H1 (cell line): ENCODE results near the gene NLRX1. TPM values are rescaled to one million over a fixed set of nuclear protein-coding genes. Genes with fewer than 3 reads are reported as not detected.

Source experiments
- CTCF ChIA-PET: fragments of 300-600 bp; sonication (Branson Sonifier 250); formaldehyde crosslinking; loops from one replicate; lab custom pipeline; 2021; ENCODE audit not compliant: partially characterized antibody; lab: Charles Lee
- POLR2A ChIA-PET: fragments of 300-600 bp; sonication (Branson Sonifier 250); formaldehyde crosslinking; loops from one replicate; lab custom pipeline; 2021; ENCODE audit warnings: inconsistent platforms; ENCODE audit not compliant: partially characterized antibody; lab: Charles Lee
- DNase-seq, 2 experiments: peaks; one replicate each; pipeline versions ENCODE4 v3.0.0 to v3.0.0-alpha.2; 2010 to 2022; ENCODE audit warnings: low spot score in 2 of 2, low read depth in 1 of 2, mixed read lengths in 1 of 2
- FAIRE-seq: peaks from 2 replicates; lab custom pipeline; 2011; peaks lifted over from hg19 to GRCh38; lab: Jason Lieb, UNC
- H2AFZ ChIP-seq: 2 replicates; pipeline ENCODE4 v1.8.1; 2012; ENCODE audit warnings: low read length, inconsistent platforms
- H2AK5ac ChIP-seq: 2 replicates; pipeline ENCODE4 v1.6.1; 2013; ENCODE audit warnings: low read depth, low read length
- H2BK120ac ChIP-seq: replicated peaks from 2 replicates; pipeline ENCODE3; 2013; ENCODE audit warnings: low read depth, low read length, inconsistent platforms
- H2BK12ac ChIP-seq: 2 replicates; pipeline ENCODE4 v1.6.1; 2013; ENCODE audit warnings: low read depth, low read length
- H2BK15ac ChIP-seq: 2 replicates; pipeline ENCODE4 v1.6.1; 2013; ENCODE audit warnings: low read length
- H2BK20ac ChIP-seq: 2 replicates; pipeline ENCODE4 v1.6.1; 2013; ENCODE audit warnings: low read length
- H2BK5ac ChIP-seq: 2 replicates; pipeline ENCODE4 v1.6.1; 2013; ENCODE audit warnings: low read depth, low read length
- H3K14ac ChIP-seq: 2 replicates; pipeline ENCODE4 v1.6.1; 2013; ENCODE audit warnings: inconsistent platforms; ENCODE audit not compliant: insufficient read length
- H3K18ac ChIP-seq: 2 replicates; pipeline ENCODE4 v1.6.1; 2013; ENCODE audit warnings: low read length; ENCODE audit errors: extremely low read depth
- H3K23ac ChIP-seq: 2 replicates; pipeline ENCODE4 v1.6.1; 2013; ENCODE audit warnings: inconsistent platforms; ENCODE audit not compliant: insufficient read length
- H3K23me2 ChIP-seq: 2 replicates; pipeline ENCODE4 v1.6.1; 2013; ENCODE audit warnings: low read depth, low read length
- H3K27ac ChIP-seq: 2 replicates; pipeline ENCODE4 v1.6.1; 2011; ENCODE audit warnings: low read depth, low read length, inconsistent platforms
- H3K27me3 ChIP-seq, 4 experiments: replicated peaks in 1 of 4; 1 replicate in 1 of 4; 2 replicates in 3 of 4; pipeline versions ENCODE4 v1.6.1 to v1.8.1; 2011 to 2013; ENCODE audit warnings: low read length in 3 of 4, mild to moderate bottlenecking in 3 of 4, inconsistent platforms in 2 of 4, mixed read lengths in 2 of 4, moderate library complexity in 1 of 4; ENCODE audit not compliant: control insufficient read depth in 3 of 4, insufficient read depth in 3 of 4; ENCODE audit errors: extremely low read depth in 1 of 4
- H3K36me3 ChIP-seq, 4 experiments: 2 replicates each; pipeline versions ENCODE4 v1.6.1 to v1.8.1; 2011 to 2013; ENCODE audit warnings: mild to moderate bottlenecking in 4 of 4, low read length in 3 of 4, moderate library complexity in 2 of 4, control low read depth in 1 of 4, inconsistent platforms in 1 of 4; ENCODE audit not compliant: insufficient read depth in 4 of 4, control insufficient read depth in 2 of 4
- H3K4ac ChIP-seq: replicated peaks from 2 replicates; pipeline ENCODE3; 2013; ENCODE audit warnings: low read length, low read depth, mixed read lengths, inconsistent platforms; ENCODE audit not compliant: insufficient read length
- H3K4me1 ChIP-seq, 4 experiments: replicated peaks in 1 of 4; 1 replicate in 1 of 4; 2 replicates in 3 of 4; pipeline versions ENCODE4 v1.6.1 to v1.8.1; 2011 to 2013; ENCODE audit warnings: low read length in 3 of 4, inconsistent platforms in 2 of 4, mixed read lengths in 1 of 4; ENCODE audit not compliant: insufficient read depth in 4 of 4, control insufficient read depth in 3 of 4
- H3K4me2 ChIP-seq, 2 experiments: 2 replicates each; pipeline versions ENCODE4 v1.6.1 to v1.8.1; 2011 to 2013; ENCODE audit warnings: low read depth in 2 of 2, low read length in 2 of 2, control low read depth in 1 of 2, inconsistent platforms in 1 of 2, mild to moderate bottlenecking in 1 of 2; ENCODE audit not compliant: insufficient read depth in 1 of 2
- H3K4me3 ChIP-seq, 4 experiments: fragments of 200-600, 300-600 bp in 1 of 4; sonication (generic), shearing (Covaris generic), sonication (Bioruptor Twin) in 1 of 4; 2 replicates each; pipeline versions ENCODE4 v1.5.1 to v1.8.1; 2011 to 2016; ENCODE audit warnings: low read length in 4 of 4, low read depth in 3 of 4, control low read depth in 2 of 4, inconsistent platforms in 2 of 4, mild to moderate bottlenecking in 2 of 4, mixed read lengths in 1 of 4, moderate library complexity in 1 of 4; ENCODE audit not compliant: insufficient read depth in 2 of 4; ENCODE audit errors: extremely low read depth in 1 of 4
- H3K56ac ChIP-seq: replicated peaks from 2 replicates; pipeline ENCODE3; 2013; ENCODE audit warnings: low read depth, mild to moderate bottlenecking, mixed read lengths, low read length, inconsistent platforms; ENCODE audit not compliant: insufficient read length
- H3K79me1 ChIP-seq: 2 replicates; pipeline ENCODE4 v1.6.1; 2013; ENCODE audit warnings: low read depth, low read length, control low read depth
- H3K79me2 ChIP-seq, 2 experiments: 2 replicates each; pipeline versions ENCODE4 v1.6.1 to v1.8.1; 2012 to 2013; ENCODE audit warnings: low read length in 2 of 2, mild to moderate bottlenecking in 2 of 2, inconsistent platforms in 1 of 2; ENCODE audit not compliant: insufficient read depth in 2 of 2, control insufficient read depth in 1 of 2
- H3K9ac ChIP-seq, 4 experiments: replicated peaks in 1 of 4; 1 replicate in 1 of 4; 2 replicates in 3 of 4; pipeline versions ENCODE4 v1.6.1 to v1.8.1; 2011 to 2013; ENCODE audit warnings: low read depth in 3 of 4, low read length in 3 of 4, control low read depth in 2 of 4, mild to moderate bottlenecking in 2 of 4, moderate library complexity in 2 of 4, inconsistent platforms in 1 of 4; ENCODE audit errors: extremely low read depth in 1 of 4
- H3K9me3 ChIP-seq, 2 experiments: 2 replicates each; pipeline versions ENCODE4 v1.6.1 to v1.8.1; 2012 to 2013; ENCODE audit warnings: mild to moderate bottlenecking in 2 of 2, moderate library complexity in 2 of 2, control low read depth in 1 of 2, inconsistent platforms in 1 of 2, low read depth in 1 of 2, low read length in 1 of 2, mixed read lengths in 1 of 2; ENCODE audit not compliant: insufficient read depth in 2 of 2
- H4K20me1 ChIP-seq, 2 experiments: replicated peaks in 1 of 2; 2 replicates each; pipeline versions ENCODE3 to v1.8.1; 2011 to 2013; ENCODE audit warnings: inconsistent platforms in 2 of 2, low read length in 2 of 2, mild to moderate bottlenecking in 1 of 2; ENCODE audit not compliant: insufficient read depth in 2 of 2, control insufficient read depth in 1 of 2
- H4K5ac ChIP-seq: 2 replicates; pipeline ENCODE4 v1.6.1; 2013; ENCODE audit warnings: low read length, low read depth, mixed read lengths, inconsistent platforms; ENCODE audit not compliant: insufficient read length
- H4K8ac ChIP-seq: 2 replicates; pipeline ENCODE4 v1.8.0; 2013; ENCODE audit warnings: mild to moderate bottlenecking, moderate library complexity, low read length, inconsistent platforms; ENCODE audit not compliant: insufficient read depth; ENCODE audit errors: extremely low read depth
- H4K91ac ChIP-seq: replicated peaks from 2 replicates; pipeline ENCODE3; 2013; ENCODE audit warnings: low read length, mixed read lengths, inconsistent platforms; ENCODE audit not compliant: insufficient read length
- ASH2L ChIP-seq: fragments of 200-600, 300-600 bp; sonication (generic); IDR thresholded peaks from one replicate; pipeline ENCODE4 v1.7.1; 2017; ENCODE audit warnings: low read length
- CREB1 ChIP-seq: IDR thresholded peaks from 2 replicates; pipeline ENCODE4 v1.6.1; 2012; ENCODE audit warnings: inconsistent platforms
- HDAC6 ChIP-seq: IDR thresholded peaks from one replicate; pipeline ENCODE4 v1.7.1; 2012; ENCODE audit warnings: low read depth, mild to moderate bottlenecking, inconsistent platforms, low read length, moderate library complexity
- KDM1A ChIP-seq: fragments of 200-600, 300-600 bp; sonication (generic); IDR thresholded peaks from 2 replicates; pipeline ENCODE4 v1.7.1; 2016; ENCODE audit warnings: mild to moderate bottlenecking, low read length, borderline replicate concordance
- KDM4A ChIP-seq: IDR thresholded peaks from one replicate; pipeline ENCODE4 v1.7.1; 2012; ENCODE audit warnings: low read depth, mild to moderate bottlenecking, moderate library complexity, low read length, inconsistent platforms; ENCODE audit not compliant: severe bottlenecking
- POU5F1 ChIP-seq: IDR thresholded peaks from 2 replicates; pipeline ENCODE4 v1.6.1; 2011; ENCODE audit warnings: low read depth, mild to moderate bottlenecking, low read length, moderate library complexity
- WGBS, 2 experiments: shearing (Covaris generic) in 1 of 2; methylation state at CpG; one replicate each; pipeline versions ENCODE4 v1.1.6 to v1.1.7; 2013 to 2015; ENCODE audit warnings: low lambda C conversion rate in 2 of 2, mixed read lengths in 2 of 2, inconsistent platforms in 1 of 2, low coverage in 1 of 2, missing lambda C conversion rate in 1 of 2; ENCODE audit not compliant: insufficient replicate concordance in 2 of 2, insufficient coverage in 1 of 2, insufficient read length in 1 of 2; ENCODE audit errors: extremely low coverage in 1 of 2, missing lambda C conversion rate in 1 of 2; 5-methylcytosine and 5-hydroxymethylcytosine counted together
- polyA plus RNA-seq, 7 experiments: library from polyadenylated mRNA; depleted of rRNA in 3 of 7; stranded (reverse) in 5 of 7; unstranded in 2 of 7; fragments of >200 nt in 5 of 7; fragments of 200-250 nt in 2 of 7; gene quantifications; 1 replicate in 5 of 7; 2 replicates in 1 of 7; 4 replicates in 1 of 7; pipeline versions ENCODE4 v1.2.1 to v1.2.3, GENCODE V29; 2011 to 2013; ENCODE audit warnings: missing spikeins in 2 of 7, mixed read lengths in 2 of 7
- total RNA-seq: library from RNA; stranded (reverse); fragmentation: NEBNext Ultra II Directional; extraction: Animal tissue kit (Norgen Biotek cat#: 25700); gene quantifications from 2 replicates; pipeline ENCODE4 v1.2.1, GENCODE V29; 2021

Gene NLRX1
- total and polyA plus RNA-seq, 2 of the 8 experiments (the other 6 are each of a cell fraction or from before 2014, with no cell fraction given): 13.2 to 18.6 TPM

DNA sequence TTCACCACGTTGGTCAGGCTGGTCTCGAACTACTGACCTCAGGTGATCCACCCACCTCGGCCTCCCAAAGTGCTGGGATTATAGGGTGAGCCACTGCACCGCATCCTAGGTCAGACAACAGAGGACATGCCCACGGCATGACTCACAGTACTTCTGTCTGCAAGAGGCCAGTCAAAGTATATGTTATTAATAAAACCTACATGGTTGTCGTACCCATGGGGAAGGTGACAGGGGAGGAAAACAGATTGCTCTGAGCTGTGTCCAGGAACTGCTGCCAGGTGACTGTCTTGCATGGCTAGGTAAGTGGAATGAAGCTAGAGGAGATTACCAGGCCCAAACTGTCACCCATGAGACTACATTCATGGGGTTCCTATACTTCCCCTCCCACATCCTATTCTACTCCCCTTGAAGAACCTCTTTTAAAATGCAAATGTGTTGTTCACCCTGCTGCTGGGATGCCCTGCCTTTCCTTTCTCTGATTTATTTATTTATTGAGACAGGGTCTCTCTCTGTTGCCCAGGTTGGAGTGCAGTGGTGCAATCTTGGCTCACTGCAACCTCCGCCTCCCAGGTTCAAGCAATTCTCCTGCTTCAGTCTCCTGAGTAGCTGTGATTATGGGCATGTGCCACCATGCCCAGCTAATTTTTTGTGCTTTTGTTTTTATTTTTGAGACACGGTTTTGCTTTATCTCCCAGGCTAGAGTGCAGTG is 2.0 kb upstream of the NLRX1 start:
- Histone ChIP-seq H3K4me1 (peaks cover 0 to 4% (median 1%) of the 10 kb centered on the region in 4 experiments; a peak in 4 of 7 replicates), H4K5ac (no peak overlapping the region), H3K36me3 (no peaks in the 10 kb centered on the region), H3K23ac (no peak overlapping the region), H2BK15ac (peak overlapping the region; percentile 95), H2BK20ac (no peak overlapping the region), H2AFZ (0 out of 2 replicates have a peak overlapping the region, but pooled peaks have one; percentile 6), H2AK5ac (no peak overlapping the region), H4K8ac (no peak overlapping the region), H3K79me2 (no peaks in the 10 kb centered on the region), H3K27ac (no peak overlapping the region), H3K27me3 (no peaks in the 10 kb centered on the region), H3K4me2 (no peak overlapping the region; a peak in 1 of 4 replicates), H4K20me1 (no peaks in the 10 kb centered on the region), H3K4ac (peak overlapping the region; percentile 74), H2BK12ac (peak overlapping the region; percentile 80; the same call in 1 of the 2 replicates), H3K23me2 (peaks cover 7% of the 10 kb centered on the region; the same call in 1 of the 2 replicates), H3K14ac (no peak overlapping the region), H3K18ac (peak overlapping the region; percentile 83), H2BK120ac (no peak overlapping the region), H3K9me3 (no peaks in the 10 kb centered on the region), H3K9ac (no peak overlapping the region), H3K56ac (no peak overlapping the region), H2BK5ac (peak overlapping the region; percentile 44; the same call in 1 of the 2 replicates), H3K4me3 (no peak overlapping the region), H3K79me1 (no peaks in the 10 kb centered on the region), H4K91ac (no peak overlapping the region)
- DNase-seq (no peak), FAIRE-seq (no peak)
- WGBS, 2 experiments: 85% methylated on average over 8 of the region's 8 CpGs; no CpG with 5 or more reads in 1 of the 2 experiments
- POLR2A ChIA-PET: interaction anchor here (0.8 to 6.3 kb wide), 4 partner anchors 9 to 74 kb away, joined by 3 to 58 read pairs (median 3); partner anchors contain the start of gene ABCG4
- CTCF ChIA-PET: interaction anchor here (0.6 to 24.3 kb wide), 11 partner anchors 10 to 79 kb away, joined by 3 to 389 read pairs (median 3); partner anchors contain the start of gene ABCG4
- TF ChIP-seq HDAC6: no peak
- TF ChIP-seq POU5F1: no peak
- TF ChIP-seq KDM4A: no peak
- TF ChIP-seq KDM1A: no peak
- TF ChIP-seq ASH2L: no peak
- no peak for TF ChIP-seq CREB1
